Mammary epithelial cell (primary cell): ENCODE results near the gene TSHZ3.

ENCODE experiments used
- CTCF ChIP-seq, 2 donors: IDR thresholded peaks in 1 of 2; conservative IDR thresholded peaks in 1 of 2; 2 replicates each; pipeline ENCODE4 v1.5.1; 2011 to 2012; ENCODE audit warnings: inconsistent platforms in 2 of 2, low read length in 2 of 2, mild to moderate bottlenecking in 2 of 2, control low read depth in 1 of 2, low read depth in 1 of 2; ENCODE audit not compliant: insufficient read depth in 1 of 2; ENCODE audit errors: extremely low read depth in 1 of 2
- EZH2 ChIP-seq: IDR thresholded peaks from 2 replicates; pipeline ENCODE4 v1.6.1; 2012; ENCODE audit warnings: low read length, inconsistent platforms, borderline replicate concordance

- TF ChIP-seq CTCF (conservative IDR thresholded peaks at IDR 0.05 in 1 of 2, IDR thresholded peaks at IDR 0.05 in 1 of 2; ENCODE audit: extremely low read depth in 1 of 2, insufficient read depth in 1 of 2, low read depth in 1 of 2, low read length in 2 of 2) (no peak), EZH2 (no peak)
Measured at GRCh38 chr19:31316201-31316951, 32.9 kb downstream of the TSHZ3 start.
